ENCODE data around the gene ZFR.

ZFR gene

DNA sequence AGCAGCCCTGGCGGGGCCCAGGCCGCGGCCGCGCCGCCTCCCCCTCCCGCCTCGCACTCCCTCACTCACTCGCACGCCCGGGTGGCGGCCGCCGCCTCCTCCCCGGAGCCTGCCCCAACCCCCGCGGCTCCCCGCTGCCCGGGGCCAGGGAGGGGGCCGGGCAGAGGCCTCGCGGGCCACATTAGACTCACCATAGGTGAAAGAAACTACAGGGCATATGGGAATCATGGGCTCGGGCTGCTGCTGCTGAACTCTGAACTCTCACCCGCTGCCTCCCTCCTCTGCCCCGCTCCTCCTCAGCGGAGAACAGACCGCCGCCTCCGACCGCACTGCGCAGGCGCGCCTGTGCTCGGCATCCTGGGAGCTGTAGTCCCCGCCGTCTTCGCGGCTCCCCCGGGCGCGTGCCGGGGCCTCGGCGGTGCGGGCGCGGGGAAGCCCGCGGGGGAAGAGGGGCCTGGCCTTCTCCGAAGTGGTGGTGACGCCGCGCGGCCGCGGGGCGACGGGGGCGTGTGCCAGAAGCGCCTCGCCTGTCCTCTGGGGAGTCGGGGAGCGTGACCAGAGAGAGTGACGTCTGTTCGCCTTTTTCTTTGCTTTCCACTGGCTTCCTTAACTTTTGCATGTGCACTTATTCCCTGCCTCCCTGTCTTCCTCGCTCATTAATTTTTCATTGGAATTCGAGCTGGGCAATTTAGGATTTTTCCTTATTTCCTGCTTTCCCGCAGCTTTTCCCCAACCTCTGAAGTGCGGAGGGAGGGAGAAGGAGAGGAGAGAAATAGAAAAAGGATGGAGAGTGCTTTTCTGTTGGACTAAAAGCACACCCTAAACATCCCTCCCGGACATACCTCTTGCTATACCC, at the start of gene ZFR:
Gene ZFR, minus strand, starts transcription at position 310 of the 856 bp plus-strand sequence. Its CDS starts 82 bp downstream, at position 228.
- TF ChIP-seq, protein P1, sequence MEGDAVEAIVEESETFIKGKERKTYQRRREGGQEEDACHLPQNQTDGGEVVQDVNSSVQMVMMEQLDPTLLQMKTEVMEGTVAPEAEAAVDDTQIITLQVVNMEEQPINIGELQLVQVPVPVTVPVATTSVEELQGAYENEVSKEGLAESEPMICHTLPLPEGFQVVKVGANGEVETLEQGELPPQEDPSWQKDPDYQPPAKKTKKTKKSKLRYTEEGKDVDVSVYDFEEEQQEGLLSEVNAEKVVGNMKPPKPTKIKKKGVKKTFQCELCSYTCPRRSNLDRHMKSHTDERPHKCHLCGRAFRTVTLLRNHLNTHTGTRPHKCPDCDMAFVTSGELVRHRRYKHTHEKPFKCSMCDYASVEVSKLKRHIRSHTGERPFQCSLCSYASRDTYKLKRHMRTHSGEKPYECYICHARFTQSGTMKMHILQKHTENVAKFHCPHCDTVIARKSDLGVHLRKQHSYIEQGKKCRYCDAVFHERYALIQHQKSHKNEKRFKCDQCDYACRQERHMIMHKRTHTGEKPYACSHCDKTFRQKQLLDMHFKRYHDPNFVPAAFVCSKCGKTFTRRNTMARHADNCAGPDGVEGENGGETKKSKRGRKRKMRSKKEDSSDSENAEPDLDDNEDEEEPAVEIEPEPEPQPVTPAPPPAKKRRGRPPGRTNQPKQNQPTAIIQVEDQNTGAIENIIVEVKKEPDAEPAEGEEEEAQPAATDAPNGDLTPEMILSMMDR (IDR thresholded peaks at IDR 0.05; ENCODE audit: low read depth, low read length), result no peak
- peak within 1 kb of the TSS; percentile 89 for H3K27ac ChIP-seq
- peak within 1 kb of the TSS; percentile 75 for H3K4me3 ChIP-seq (ENCODE audit: low read depth, low read length)
- DNase-seq, result peak; percentile 95
- H3K36me3 ChIP-seq, result peaks cover 27% of the 10 kb centered on the region
- no peaks in the 10 kb centered on the region for H3K27me3 ChIP-seq (ENCODE audit: insufficient read depth, low read depth, severe bottlenecking)
- H3K9me3 ChIP-seq (ENCODE audit: severe bottlenecking), result no peaks in the 10 kb centered on the region

DNA sequence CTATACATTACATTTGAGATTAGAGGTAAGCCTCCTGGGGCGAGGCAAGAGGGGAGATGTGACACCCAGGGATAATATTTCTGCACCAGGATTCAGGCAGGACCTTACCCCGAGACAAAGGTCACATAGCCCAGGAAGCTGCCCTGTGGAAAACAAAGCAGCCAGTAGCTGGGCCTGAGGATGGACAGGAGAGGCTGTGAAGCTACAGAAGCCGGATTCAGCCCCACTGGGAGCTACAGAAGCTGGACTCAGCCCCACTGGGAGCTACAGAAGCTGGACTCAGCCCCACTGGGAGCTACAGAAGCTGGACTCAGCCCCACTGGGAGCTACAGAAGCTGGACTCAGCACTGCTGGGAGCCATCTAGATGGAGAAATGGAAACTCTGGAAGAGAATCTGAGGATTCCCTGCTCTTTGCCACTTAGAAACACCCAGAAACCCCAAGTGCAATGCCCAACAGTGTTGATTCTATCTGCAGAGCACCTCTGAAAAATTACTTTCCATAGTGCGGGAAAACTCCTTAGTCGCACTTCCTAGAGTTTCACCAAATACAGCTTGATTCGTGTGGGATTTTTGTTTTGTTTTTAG, 46.5 kb upstream of the ZFR start:
- no peak for DNase-seq
- no peak overlapping the region for H3K4me3 ChIP-seq (ENCODE audit: low read depth, low read length)
- H3K36me3 ChIP-seq, result no peaks in the 10 kb centered on the region
- H3K9me3 ChIP-seq (ENCODE audit: severe bottlenecking), result peaks cover 3% of the 10 kb centered on the region
- TF ChIP-seq, protein P1 (IDR thresholded peaks at IDR 0.05; ENCODE audit: low read depth, low read length), result no peak
- no peak overlapping the region for H3K27ac ChIP-seq
- peaks cover 72% of the 10 kb centered on the region for H3K27me3 ChIP-seq (ENCODE audit: insufficient read depth, low read depth, severe bottlenecking)

DNA sequence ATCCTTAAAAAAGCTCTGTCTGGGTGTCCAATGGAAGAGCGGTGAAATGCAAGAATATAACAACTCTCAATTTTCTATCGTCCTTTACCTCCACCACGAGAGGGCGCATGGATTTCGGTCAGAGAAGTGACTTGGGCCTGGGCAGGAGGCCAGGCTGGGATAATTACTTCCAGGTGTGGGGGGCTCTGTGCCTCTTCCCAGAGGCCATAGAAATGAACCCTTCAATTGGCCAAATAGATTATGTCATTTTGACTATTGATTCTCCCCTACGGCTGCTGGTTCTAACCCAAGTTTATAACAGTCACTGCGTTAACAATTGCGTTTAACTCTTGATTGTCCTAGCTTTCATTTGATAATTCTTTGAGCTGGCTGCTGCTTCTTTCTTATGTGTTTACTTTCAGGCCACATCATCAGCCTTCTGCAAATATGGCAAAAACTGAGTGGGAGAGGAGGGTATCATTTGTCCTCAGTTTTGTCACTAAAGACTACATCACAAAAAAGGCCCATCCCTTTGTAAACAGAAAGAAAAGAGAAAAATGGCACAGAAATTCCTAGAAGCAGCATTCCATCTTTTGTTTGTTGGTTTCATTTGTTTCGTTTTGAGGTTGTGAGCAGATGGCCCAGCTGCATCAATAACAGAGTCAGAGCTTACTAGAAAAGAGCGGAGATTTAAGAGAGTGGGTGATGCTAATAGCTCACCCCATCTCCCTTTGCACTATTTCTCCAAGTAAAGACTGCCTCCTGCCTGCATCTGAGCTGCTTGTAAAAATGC, 45.4 kb upstream of the ZFR start:
- H3K27ac ChIP-seq, result no peak overlapping the region
- H3K4me3 ChIP-seq (ENCODE audit: low read depth, low read length), result no peak overlapping the region
- DNase-seq, result peak; percentile 73
- peaks cover 72% of the 10 kb centered on the region for H3K27me3 ChIP-seq (ENCODE audit: insufficient read depth, low read depth, severe bottlenecking)
- TF ChIP-seq, protein P1 (IDR thresholded peaks at IDR 0.05; ENCODE audit: low read depth, low read length), result peak; percentile 65
- H3K36me3 ChIP-seq, result no peaks in the 10 kb centered on the region
- H3K9me3 ChIP-seq (ENCODE audit: severe bottlenecking), result no peaks in the 10 kb centered on the region

DNA sequence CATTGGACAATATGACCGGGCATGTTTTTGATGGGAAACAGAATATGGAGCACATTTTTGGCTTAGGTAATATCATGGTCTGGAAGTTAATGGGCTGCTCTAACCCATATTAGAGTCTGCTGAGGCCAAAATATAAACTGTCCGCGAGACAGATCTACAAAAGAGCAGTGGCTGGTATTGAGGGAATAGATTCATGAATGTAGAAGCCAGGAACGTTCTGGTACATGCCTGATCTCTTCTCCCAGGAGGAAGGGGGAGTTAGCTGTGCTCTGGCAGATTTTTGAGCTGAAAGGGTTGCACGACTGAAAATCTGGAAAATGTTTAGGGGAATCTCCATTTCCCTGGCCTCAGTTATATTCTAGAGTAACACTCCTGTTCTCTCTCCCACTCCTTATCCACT, 42.9 kb upstream of the ZFR start:
- Histone ChIP-seq H3K4me3 (ENCODE audit: low read depth, low read length) (no peak overlapping the region), H3K36me3 (no peaks in the 10 kb centered on the region), H3K27me3 (ENCODE audit: insufficient read depth, low read depth, severe bottlenecking) (peaks cover 71% of the 10 kb centered on the region), H3K27ac (no peak overlapping the region), H3K9me3 (ENCODE audit: severe bottlenecking) (no peaks in the 10 kb centered on the region)
- DNase-seq, result no peak
- TF ChIP-seq, protein P1 (IDR thresholded peaks at IDR 0.05; ENCODE audit: low read depth, low read length), result no peak

DNA sequence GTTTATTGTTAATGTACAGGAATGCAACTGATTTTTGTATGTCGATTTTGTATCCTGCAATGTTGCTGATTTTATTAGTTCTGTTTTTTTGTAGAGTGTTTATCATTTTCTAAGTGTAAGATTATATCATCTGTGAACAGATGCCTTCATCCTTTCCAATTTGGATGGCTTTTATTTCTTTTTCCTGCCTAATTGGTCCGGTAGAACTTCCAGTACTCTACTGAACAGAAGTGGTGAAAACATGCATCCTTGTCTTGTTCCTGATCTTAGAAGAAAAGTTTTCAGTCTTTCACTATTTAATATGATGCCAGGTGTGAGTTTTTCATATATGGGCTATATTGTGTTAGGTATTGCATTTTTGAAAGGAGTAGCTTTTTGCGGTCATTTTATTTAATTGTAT, 42.5 kb upstream of the ZFR start:
- Histone ChIP-seq H3K36me3 (no peaks in the 10 kb centered on the region), H3K9me3 (ENCODE audit: severe bottlenecking) (no peaks in the 10 kb centered on the region), H3K4me3 (ENCODE audit: low read depth, low read length) (no peak overlapping the region), H3K27ac (no peak overlapping the region), H3K27me3 (ENCODE audit: insufficient read depth, low read depth, severe bottlenecking) (peaks cover 74% of the 10 kb centered on the region)
- TF ChIP-seq, protein P1 (IDR thresholded peaks at IDR 0.05; ENCODE audit: low read depth, low read length), result no peak
- DNase-seq, result no peak

Measured in WERI-Rb-1 (cell line).